ENCODE data around the gene SEPHS2.

DNA sequence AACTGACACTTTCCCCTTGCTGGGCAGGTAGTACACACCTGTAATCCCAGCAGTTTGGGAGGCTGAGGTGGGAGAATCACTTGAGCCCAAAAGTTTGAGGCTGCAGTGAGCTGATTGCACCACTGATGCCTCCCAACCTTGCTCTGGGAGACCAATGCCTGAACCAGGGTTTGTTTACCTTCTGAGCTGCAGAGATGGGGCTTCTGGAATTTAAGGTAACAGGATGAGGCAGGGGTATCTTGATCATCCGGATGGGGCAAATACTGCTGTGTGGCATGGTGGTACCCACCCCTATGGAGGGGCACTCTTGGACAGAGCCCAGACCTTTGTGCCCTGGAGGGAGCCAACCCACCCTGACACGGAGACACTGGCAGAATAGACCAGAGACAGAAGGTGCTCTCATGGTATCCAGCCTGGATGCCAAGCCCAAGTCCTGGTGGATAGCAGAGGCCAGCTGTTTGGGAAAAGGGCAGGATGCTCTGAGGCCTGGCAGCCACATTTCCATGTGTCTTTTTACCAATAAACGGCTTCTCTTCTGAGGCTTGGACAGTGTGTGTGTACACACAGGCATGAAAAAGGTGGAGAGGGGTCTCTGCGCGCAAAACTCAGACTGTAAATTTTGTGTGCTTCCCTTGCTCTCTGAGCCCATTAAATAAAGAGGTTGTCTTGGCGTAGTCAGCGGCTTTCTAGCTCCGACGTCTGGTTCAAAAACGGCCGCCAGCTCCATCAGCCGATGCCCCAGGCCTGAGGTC is 46.1 kb downstream of the SEPHS2 start:
- TF ChIP-seq ZNF274 (IDR thresholded peaks at IDR 0.05; ENCODE audit: low read depth, low read length): no peak
- TF ChIP-seq SUZ12 (IDR thresholded peaks at IDR 0.05; ENCODE audit: extremely low read depth, insufficient read depth, insufficient read length): no peak
- no peak for TF ChIP-seq YY1 (IDR thresholded peaks at IDR 0.05; ENCODE audit: insufficient read depth, insufficient read length)

All from NT2/D1 (cell line).